Activated T-cell treated with anti-CD3 and anti-CD28 coated beads, Interleukin-2, amount 50 U/mL, for 72 hours (primary cell): ENCODE data around the gene ZNF763. TPM values are rescaled to one million over a fixed set of nuclear protein-coding genes. Genes with fewer than 3 reads are reported as not detected.
"Not testable (repeated sequence)": the region's sequence is repeated elsewhere in the genome, so short reads cannot be mapped to it uniquely, and the experiment has no call there.

ENCODE experiments used
- ATAC-seq, 2 donors: fragments of 150-1000 bp; cut with Tn5 transposase; replicated peaks in 1 of 2; 2 replicates each; pipeline ENCODE4 v1.10.0; 2021; ENCODE audit warnings: moderate library complexity in 2 of 2, mild to moderate bottlenecking in 1 of 2
- DNase-seq, 2 donors: peaks; one replicate each; pipeline ENCODE4 v3.0.0; 2021 to 2022; ENCODE audit warnings: mixed read lengths in 1 of 2
- H3K27ac Mint-ChIP-seq: one replicate; pipeline ENCODE4 v1.8.0; 2022; ENCODE audit warnings: mild to moderate bottlenecking, moderate library complexity, mixed read lengths
- H3K27me3 Mint-ChIP-seq: one replicate; pipeline ENCODE4 v1.8.0; 2022; ENCODE audit warnings: low read depth, mixed read lengths
- H3K36me3 Mint-ChIP-seq, 2 donors: one replicate each; pipeline ENCODE4 v1.8.0; 2022; ENCODE audit warnings: mixed read lengths in 2 of 2, mild to moderate bottlenecking in 1 of 2; ENCODE audit not compliant: insufficient read depth in 2 of 2
- H3K4me1 Mint-ChIP-seq: one replicate; pipeline ENCODE4 v1.8.0; 2022; ENCODE audit warnings: low read depth, mixed read lengths
- H3K4me3 Mint-ChIP-seq, 2 donors: one replicate each; pipeline ENCODE4 v1.8.0; 2022; ENCODE audit warnings: mild to moderate bottlenecking in 2 of 2, mixed read lengths in 2 of 2, moderate library complexity in 2 of 2
- H3K9me3 Mint-ChIP-seq, 2 donors: one replicate each; pipeline ENCODE4 v1.8.0; 2022; ENCODE audit warnings: mixed read lengths in 2 of 2
- total RNA-seq, 2 donors: library from RNA; stranded (reverse); gene quantifications; one replicate each; pipeline ENCODE4 v1.2.3, GENCODE V29; 2022

ZNF763 gene
- 1 to 10 TPM; 1.3 to 2.4 TPM for total RNA-seq

DNA sequence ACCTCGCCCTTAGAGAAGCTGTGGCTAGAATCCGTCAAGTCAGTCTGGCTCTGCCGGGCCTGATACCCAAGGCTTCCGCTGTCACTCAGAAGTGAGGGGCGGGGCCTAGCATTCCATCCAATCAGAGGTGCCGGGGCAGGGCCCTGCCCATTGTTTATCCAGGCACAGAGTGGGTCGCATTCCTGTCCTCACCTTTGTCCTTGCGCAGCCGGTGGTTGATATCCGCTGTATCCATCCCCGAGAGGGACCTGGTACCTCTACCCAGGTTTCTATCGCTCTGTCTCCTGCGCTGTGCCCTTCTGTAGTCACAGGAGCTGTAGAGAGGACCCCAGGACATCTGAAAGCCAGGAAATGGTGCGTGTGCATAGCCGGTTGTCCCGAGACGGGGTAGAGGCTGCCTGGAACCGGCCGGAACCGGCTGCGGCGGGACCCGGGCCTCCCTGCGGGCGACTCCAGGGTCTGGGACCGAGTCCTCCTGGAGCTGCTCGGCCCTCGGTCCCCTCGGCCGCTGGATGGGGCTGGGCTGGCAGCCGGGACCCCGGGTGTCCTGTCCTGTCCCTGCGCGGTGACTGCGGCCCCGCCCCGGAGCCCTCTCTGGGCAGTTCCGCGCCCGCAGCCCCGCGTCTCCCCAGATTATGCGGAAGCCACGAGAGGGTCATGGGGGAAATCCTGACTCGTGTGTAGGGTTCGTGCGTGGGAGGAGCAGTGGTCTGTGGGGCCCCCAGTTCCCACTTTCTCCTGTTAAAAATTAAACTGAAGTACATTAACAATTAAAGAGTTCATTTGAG lies at the start of gene ZNF763:
ZNF763 (plus strand) TSS at position 183 of the 788 bp plus-strand sequence; CDS start at position 352, 169 bp downstream.
- Mint-ChIP-seq H3K36me3 (peaks cover 0 to 3% of the 10 kb centered on the region in 2 donors), H3K4me1 (peaks cover 28% of the 10 kb centered on the region), H3K9me3 (peaks cover 0 to 3% of the 10 kb centered on the region in 2 donors), H3K4me3 (peak within 1 kb of the TSS; percentile 87 to 93), H3K27me3 (no peaks in the 10 kb centered on the region), H3K27ac (peak within 1 kb of the TSS; percentile 83)
- peak; percentile 94 to 96 for ATAC-seq
- DNase-seq, result peak; percentile 88 to 90

DNA sequence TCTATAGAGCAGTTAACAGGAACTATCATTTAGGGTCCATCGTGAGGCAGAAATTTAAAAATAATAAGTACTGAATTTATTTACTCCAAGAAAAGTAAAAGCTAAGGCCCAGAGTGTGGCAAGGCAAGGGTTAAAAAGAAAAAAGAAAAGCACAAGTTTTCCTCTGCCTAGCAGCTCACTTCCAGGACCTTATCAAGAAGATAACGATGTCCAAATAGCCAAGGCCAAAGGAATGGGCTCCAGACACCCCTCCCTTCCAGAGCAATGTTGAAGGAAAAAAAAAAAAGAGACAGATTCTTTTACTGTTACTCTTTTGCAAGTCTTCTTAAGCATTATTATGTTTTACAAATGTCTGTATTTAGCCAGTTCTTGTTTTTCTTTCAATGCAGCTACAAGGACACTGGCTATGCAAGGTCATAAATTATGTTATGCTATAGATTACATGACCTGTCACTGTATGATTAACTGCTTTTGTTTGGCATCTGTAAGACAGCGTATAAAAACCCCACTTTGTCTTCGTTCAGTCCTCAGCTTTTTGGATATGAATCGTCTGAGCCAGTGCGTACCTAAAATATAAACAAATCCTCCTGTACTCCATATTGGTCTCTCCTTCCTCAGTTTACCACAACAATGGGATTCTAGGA lies 42.9 kb upstream of the ZNF763 start:
- Mint-ChIP-seq H3K27me3 (no peaks in the 10 kb centered on the region), H3K9me3 (no peaks in the 10 kb centered on the region), H3K36me3 (peaks cover 7 to 12% of the 10 kb centered on the region in 2 donors), H3K4me1 (peaks cover 35% of the 10 kb centered on the region), H3K4me3 (no peak overlapping the region), H3K27ac (no peak overlapping the region)
- ATAC-seq, result no peak
- no peak for DNase-seq

DNA sequence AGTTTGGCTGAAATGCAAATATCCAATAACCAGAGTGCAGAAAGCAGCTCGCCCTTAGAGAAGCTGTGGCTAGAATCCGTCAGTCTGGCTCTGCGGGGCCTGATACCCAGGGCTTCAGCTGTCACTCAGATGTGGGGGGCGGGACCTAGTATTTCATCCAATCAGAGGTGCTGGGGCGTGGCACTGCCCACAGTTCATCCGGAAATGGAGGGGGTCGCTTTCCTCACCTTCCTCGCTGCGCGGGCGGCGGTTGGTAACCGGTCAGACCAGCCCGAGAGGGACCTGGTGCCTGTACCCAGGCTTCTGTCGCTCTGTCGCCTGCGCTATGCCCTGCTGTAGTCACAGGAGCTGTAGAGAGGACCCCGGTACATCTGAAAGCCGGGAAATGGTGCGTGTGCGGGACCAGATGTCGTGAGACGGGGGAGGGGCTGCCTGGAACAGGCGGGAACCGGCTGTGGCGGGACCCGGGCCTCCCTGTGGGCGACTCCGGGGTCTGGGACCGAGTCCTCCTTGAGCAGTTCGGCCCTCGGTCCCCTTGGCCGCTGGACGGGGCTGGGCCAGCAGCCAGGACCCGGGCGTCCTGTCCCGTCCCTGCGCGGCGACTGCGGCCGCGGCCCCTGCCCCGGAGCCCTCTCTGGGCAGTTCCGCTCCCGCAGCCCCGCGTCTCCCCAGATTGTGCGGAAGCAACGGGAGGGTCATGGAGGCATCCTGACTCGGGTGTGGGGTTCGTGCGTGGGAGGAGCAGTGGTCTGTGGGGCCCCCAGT lies 39.8 kb upstream of the ZNF763 start, which contains the start of gene ZNF700:
ZNF700 (plus strand) TSS at position 222 of the 765 bp plus-strand sequence; CDS start at position 326, 104 bp downstream.
- peak within 1 kb of the TSS; percentile 95 to 100 for H3K4me3 Mint-ChIP-seq
- peaks cover 40% of the 10 kb centered on the region for H3K4me1 Mint-ChIP-seq
- peaks cover 16 to 22% of the 10 kb centered on the region in 2 donors for H3K36me3 Mint-ChIP-seq
- H3K27ac Mint-ChIP-seq, result peak within 1 kb of the TSS; percentile 98
- DNase-seq (peak; percentile 94 to 97), ATAC-seq (peak; percentile 95 to 96)
- H3K27me3 Mint-ChIP-seq, result no peaks in the 10 kb centered on the region
- peaks cover 0 to 3% of the 10 kb centered on the region in 2 donors for H3K9me3 Mint-ChIP-seq

DNA sequence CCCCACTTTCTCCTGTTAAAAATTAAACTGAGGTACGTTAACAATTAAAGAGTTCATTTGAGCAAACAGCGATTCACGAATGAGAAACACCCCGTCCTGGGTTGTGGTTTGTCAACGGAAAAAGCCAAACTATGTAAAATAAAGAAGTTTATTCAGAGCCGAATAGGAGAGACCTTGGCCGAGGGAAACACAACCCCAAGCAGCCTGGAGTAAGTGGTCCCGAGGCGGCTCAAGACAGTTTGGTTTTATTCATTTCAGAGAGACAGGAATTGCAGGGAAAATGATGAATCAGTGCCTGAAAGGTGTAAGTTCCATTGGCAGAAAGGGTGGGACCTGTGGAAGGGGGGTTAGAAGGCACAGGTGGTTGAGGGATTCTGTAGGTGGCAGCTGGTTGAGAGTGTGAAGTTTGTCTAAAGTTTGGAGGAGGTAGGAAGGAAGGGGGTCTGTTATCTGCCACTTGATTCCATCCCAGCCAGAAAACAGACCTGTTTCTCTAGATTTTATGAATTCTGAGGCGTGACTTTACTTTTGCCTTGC lies 39.1 kb upstream of the ZNF763 start:
- peak overlapping the region; percentile 3 for H3K27ac Mint-ChIP-seq
- H3K4me3 Mint-ChIP-seq, result peak overlapping the region; percentile 95 to 100
- ATAC-seq, H3K27me3 Mint-ChIP-seq, H3K9me3 Mint-ChIP-seq, DNase-seq: not testable (repeated sequence)
- peaks cover 17 to 25% of the 10 kb centered on the region in 2 donors for H3K36me3 Mint-ChIP-seq
- peaks cover 43% of the 10 kb centered on the region for H3K4me1 Mint-ChIP-seq

DNA sequence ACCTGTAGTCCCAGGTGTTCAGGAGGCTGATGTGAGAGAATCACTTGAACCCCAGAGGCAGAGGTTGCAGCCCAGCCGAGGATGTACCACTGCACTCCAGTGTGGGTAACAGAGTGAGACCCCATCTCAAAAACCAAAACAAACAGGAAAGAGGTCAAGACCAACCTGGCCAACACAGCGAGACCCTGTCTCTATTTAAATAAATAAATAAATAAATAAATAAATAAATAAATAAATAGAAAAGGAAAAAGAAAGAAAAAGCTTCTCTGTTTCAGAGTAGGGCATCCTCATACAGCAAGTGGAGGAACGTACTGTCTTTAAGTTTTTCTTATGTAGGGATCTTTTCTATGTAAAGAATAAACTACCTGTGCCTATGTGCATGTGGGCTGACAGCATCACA lies 37.6 kb upstream of the ZNF763 start:
- no peak for ATAC-seq
- Mint-ChIP-seq H3K4me3 (no peak overlapping the region), H3K4me1 (peaks cover 51% of the 10 kb centered on the region)

DNA sequence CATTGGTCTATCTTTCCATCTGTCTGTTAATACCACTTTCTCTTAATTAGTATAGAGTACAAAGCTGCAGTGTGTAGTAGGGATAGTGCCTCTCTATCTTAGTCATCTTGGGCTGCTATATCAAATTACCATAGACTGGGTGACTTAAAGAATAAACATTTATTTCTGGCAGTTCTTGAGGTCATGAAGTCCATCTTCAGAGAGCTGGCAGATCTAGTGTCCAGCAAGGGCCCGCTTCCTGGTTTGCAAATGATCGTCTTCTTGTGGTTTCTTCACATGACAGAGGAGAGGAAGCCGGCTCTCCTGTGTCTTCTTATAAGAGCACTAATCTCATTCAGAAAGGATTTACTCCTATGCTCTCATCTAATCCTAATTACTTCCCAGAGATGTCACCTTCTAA lies 33.8 kb upstream of the ZNF763 start:
- H3K36me3 Mint-ChIP-seq, result peaks cover 18 to 43% of the 10 kb centered on the region in 2 donors
- H3K4me3 Mint-ChIP-seq, result no peak overlapping the region
- no peak for DNase-seq
- H3K9me3 Mint-ChIP-seq, result peaks cover 2 to 10% of the 10 kb centered on the region in 2 donors
- peaks cover 25% of the 10 kb centered on the region for H3K4me1 Mint-ChIP-seq
- H3K27me3 Mint-ChIP-seq, result no peaks in the 10 kb centered on the region
- no peak overlapping the region for H3K27ac Mint-ChIP-seq
- no peak for ATAC-seq

More for the DNA sequence above, 37.6 kb upstream of the ZNF763 start:
- peaks cover 0 to 7% of the 10 kb centered on the region in 2 donors for H3K9me3 Mint-ChIP-seq
- no peaks in the 10 kb centered on the region for H3K27me3 Mint-ChIP-seq
- H3K36me3 Mint-ChIP-seq, result peaks cover 20 to 35% of the 10 kb centered on the region in 2 donors
- no peak overlapping the region for H3K27ac Mint-ChIP-seq
- DNase-seq, result no peak

DNA sequence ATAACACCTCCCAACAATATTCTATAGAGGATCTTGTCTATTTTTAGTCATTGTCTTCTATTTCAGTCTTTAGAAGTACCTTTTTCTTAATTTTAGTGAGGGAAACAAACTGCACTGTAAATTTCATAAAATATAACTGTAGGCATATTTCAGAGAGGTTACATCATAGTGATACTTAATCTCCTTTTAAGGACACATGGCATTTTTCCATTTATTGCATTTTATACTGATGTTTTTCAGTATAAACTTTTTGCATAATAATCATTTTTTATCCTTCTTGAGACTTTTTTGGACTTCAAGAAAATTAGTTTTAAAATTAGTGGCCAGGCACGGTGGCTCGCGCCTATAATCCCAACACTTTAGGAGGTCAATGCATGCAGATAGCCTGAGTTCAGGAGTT lies 33.3 kb upstream of the ZNF763 start:
- H3K27ac Mint-ChIP-seq, result no peak overlapping the region
- H3K36me3 Mint-ChIP-seq, result peaks cover 21 to 47% of the 10 kb centered on the region in 2 donors
- no peaks in the 10 kb centered on the region for H3K27me3 Mint-ChIP-seq
- peaks cover 21% of the 10 kb centered on the region for H3K4me1 Mint-ChIP-seq
- H3K9me3 Mint-ChIP-seq, result peaks cover 5 to 13% of the 10 kb centered on the region in 2 donors
- ATAC-seq (no peak), DNase-seq (no peak)
- no peak overlapping the region for H3K4me3 Mint-ChIP-seq

DNA sequence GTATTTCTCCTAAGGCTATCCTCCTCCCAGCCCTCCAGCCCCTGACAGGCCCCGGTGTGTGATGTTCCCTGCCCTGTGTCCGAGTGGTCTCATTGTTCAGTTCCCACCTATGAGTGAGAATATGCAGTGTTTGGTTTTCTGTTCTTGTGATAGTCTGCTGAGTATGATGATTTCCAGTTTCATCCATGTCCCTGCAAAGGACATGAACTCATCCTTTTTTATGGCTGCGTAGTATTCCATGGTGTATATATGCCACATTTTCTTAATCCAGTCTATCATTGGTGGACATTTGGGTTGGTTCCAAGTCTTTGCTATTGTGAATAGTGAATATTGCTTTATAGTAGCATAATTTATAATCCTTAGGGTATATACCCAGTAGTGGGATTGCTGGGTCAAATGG lies 29.0 kb upstream of the ZNF763 start:
- DNase-seq, H3K4me1 Mint-ChIP-seq, ATAC-seq, H3K4me3 Mint-ChIP-seq, H3K27me3 Mint-ChIP-seq, H3K27ac Mint-ChIP-seq: not testable (repeated sequence)
- Mint-ChIP-seq H3K9me3 (peaks cover 13 to 17% of the 10 kb centered on the region in 2 donors), H3K36me3 (peaks cover 33 to 64% of the 10 kb centered on the region in 2 donors)

DNA sequence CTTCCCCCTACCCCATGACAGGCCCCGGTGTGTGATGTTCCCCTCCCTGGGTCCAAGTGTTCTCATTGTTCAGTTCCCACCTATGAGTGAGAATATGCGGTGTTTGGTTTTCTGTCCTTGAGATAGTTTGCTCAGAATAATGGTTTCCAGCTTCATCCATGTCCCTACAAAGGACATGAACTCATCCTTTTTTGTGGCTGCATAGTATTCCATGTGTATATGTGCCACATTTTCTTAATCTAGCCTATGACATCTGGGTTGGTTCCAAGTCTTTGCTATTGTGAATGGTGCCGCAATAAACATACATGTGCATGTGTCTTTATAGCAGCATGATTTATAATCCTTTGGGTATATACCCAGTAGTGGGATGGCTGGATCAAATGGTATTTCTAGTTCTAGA lies 26.5 kb upstream of the ZNF763 start:
- not testable (repeated sequence) for H3K4me3 Mint-ChIP-seq, H3K27me3 Mint-ChIP-seq, ATAC-seq, H3K4me1 Mint-ChIP-seq, DNase-seq, H3K27ac Mint-ChIP-seq
- Mint-ChIP-seq H3K9me3 (peaks cover 22 to 27% of the 10 kb centered on the region in 2 donors), H3K36me3 (peaks cover 47 to 72% of the 10 kb centered on the region in 2 donors)

DNA sequence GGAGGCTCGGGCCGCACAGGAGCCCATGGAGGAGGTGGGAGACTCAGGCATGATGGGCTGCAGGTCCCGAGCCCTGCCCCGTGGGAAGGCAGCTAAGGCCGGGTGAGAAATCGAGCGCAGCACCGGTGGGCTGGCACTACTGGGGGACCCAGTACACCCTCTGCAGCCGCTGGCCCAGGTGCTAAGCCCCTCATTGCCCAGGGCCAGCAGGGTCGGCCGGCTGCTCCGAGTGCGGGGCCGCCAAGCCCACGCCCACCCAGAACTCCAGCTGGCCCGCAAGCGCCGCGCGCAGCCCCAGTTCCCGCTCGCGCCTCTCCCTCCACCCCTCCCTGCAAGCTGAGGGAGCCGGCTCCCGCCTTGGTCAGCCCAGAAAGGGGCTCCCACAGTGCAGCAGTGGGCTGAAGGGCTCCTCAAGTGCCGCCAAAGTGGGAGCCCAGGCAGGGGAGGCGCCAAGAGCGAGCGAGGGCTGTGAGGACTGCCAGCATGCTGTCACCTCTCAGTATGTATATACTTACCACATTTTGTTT lies 23.4 kb upstream of the ZNF763 start:
- Mint-ChIP-seq H3K36me3 (peaks cover 60 to 87% of the 10 kb centered on the region in 2 donors), H3K9me3 (peaks cover 27 to 34% of the 10 kb centered on the region in 2 donors)
- not testable (repeated sequence) for DNase-seq, H3K4me1 Mint-ChIP-seq, H3K27me3 Mint-ChIP-seq, H3K27ac Mint-ChIP-seq, H3K4me3 Mint-ChIP-seq, ATAC-seq

DNA sequence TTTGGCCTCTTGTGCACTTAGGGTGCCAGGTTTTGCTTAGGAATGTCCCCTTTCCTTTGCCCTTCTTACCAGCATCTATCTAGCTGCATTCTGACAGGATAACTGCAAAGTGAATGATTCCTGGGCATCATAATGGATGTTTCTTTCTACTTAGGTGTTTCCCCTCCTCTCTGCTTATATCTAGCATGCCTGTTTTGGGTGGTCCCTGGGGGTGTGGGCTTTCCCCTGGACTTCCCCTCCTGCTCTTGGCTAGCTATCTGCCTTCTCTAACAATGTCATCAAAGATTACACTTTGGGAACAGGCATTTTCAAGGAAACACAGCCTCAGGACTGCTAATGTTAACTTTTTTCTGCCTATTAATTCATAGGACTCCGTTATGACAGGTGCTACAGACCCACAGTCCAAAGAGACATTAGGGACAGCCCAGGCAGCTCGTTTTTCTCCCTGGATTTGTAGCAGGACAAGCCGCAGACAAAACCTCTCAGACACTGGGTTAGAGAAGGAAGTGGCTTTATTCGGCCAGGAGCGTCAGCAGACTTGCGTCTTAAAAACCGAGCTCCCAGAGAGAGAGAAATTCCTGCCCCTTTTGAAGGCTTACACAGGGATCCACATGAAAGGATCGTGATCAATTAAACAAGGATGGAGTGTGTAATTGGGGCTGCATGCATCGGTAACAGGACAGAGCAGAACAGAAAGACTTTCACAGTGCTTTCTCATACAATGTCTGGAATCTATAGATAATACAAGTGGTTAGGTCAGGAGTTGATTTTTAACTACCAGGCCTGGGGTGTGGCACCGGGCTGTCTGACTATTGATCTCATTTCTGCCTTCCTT lies 22.6 kb upstream of the ZNF763 start:
- H3K9me3 Mint-ChIP-seq, result peaks cover 23 to 36% of the 10 kb centered on the region in 2 donors
- H3K4me1 Mint-ChIP-seq, result no peaks in the 10 kb centered on the region
- no peak for DNase-seq
- ATAC-seq, result no peak
- H3K27ac Mint-ChIP-seq, result no peak overlapping the region
- peaks cover 63 to 87% of the 10 kb centered on the region in 2 donors for H3K36me3 Mint-ChIP-seq
- no peaks in the 10 kb centered on the region for H3K27me3 Mint-ChIP-seq
- H3K4me3 Mint-ChIP-seq, result no peak overlapping the region

DNA sequence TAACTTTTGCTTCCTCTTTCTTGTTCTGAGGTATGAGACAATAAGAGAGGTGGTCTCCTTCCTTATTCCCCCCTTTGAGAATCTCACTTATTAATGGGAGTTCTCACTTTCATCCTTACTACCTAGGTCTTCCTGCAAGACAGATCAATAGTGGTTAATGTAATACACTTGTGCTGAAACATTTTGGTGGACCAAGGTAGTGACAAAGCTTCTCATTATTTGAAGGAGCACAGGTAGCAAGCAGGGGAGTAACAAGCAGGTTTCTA lies 22.1 kb upstream of the ZNF763 start:
- Mint-ChIP-seq H3K27me3 (no peaks in the 10 kb centered on the region), H3K27ac (no peak overlapping the region), H3K36me3 (peaks cover 65 to 87% of the 10 kb centered on the region in 2 donors), H3K9me3 (peaks cover 27 to 38% of the 10 kb centered on the region in 2 donors), H3K4me3 (no peak overlapping the region), H3K4me1 (no peaks in the 10 kb centered on the region)
- DNase-seq, result no peak
- no peak for ATAC-seq
